Stimulated activated effector memory CD8-positive, alpha-beta T cell treated with anti-CD3 and anti-CD28 coated beads, Interleukin-12 subunit alpha, Interleukin-12 subunit beta, amount 100 ng/mL, for 72 hours (primary cell): ENCODE data around the gene ZSWIM8.
"Not testable (repeated sequence)": the region's sequence is repeated elsewhere in the genome, so short reads cannot be mapped to it uniquely, and the experiment has no call there.

Experiments
- ATAC-seq: fragments of 150-1000 bp; cut with Tn5 transposase; 2 replicates; pipeline ENCODE4 v1.10.0; 2021
- DNase-seq, 2 donors: peaks; one replicate each; pipeline ENCODE4 v3.0.0; 2021 to 2022; ENCODE audit warnings: low spot score in 2 of 2
- H3K27ac Mint-ChIP-seq: one replicate; pipeline ENCODE4 v1.8.0; 2022; ENCODE audit warnings: mild to moderate bottlenecking, mixed read lengths
- H3K36me3 Mint-ChIP-seq: one replicate; pipeline ENCODE4 v1.8.0; 2022; ENCODE audit warnings: mild to moderate bottlenecking, mixed read lengths
- H3K4me1 Mint-ChIP-seq: one replicate; pipeline ENCODE4 v1.8.0; 2022; ENCODE audit warnings: mixed read lengths
- H3K4me3 Mint-ChIP-seq: one replicate; pipeline ENCODE4 v1.8.0; 2022; ENCODE audit warnings: mild to moderate bottlenecking, mixed read lengths
- H3K9me3 Mint-ChIP-seq: one replicate; pipeline ENCODE4 v1.8.0; 2022; ENCODE audit warnings: mixed read lengths

ZSWIM8 gene

DNA sequence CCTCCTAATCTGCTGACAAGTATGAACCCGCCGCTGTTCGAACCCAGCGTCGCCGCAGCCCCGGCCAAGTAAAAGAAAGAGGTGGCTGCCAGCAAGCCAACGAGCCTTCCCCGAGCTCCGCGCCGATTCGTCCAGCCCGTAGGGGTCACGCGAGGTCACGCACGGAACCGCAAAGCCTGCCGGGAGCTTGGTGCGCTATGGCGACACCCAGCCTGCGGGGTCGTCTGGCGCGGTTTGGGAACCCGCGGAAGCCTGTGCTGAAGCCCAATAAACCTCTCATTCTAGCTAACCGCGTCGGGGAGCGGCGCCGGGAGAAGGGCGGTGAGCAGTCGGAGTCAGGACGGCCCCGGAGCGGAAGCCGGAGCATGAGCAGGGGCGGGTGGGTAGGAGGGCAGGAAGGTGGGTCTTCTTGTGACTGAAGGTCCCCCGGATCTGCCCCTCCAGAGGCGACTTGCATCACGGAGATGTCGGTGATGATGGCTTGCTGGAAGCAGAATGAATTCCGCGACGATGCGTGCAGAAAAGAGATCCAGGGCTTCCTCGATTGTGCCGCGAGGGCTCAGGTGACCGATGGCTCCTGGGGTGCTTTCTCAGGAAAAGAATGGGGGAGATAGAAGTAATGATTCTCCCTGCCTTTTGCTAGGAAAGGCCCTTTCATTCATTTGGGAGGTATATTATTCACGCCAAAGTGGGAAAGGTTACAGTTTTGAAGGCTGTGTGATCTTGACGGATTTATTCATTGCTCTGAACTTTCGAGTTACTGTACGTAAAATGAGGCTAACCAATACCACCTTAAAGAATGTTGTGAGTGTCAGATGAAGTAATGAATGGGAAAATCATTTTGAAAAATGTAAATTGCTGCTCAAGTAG is 3.3 kb upstream of the ZSWIM8 start, which contains the start of gene CHCHD1:
TSS of gene CHCHD1 (plus strand) at position 170 of the 870 bp plus-strand sequence. CDS start at position 198, 28 bp downstream.
- peaks cover 57% of the 10 kb centered on the region for H3K4me1 Mint-ChIP-seq
- peaks cover 67% of the 10 kb centered on the region for H3K36me3 Mint-ChIP-seq
- H3K9me3 Mint-ChIP-seq = no peaks in the 10 kb centered on the region
- peak within 1 kb of the TSS; percentile 92 for H3K4me3 Mint-ChIP-seq
- ATAC-seq = peak; percentile 82
- DNase-seq = peak; percentile 85 to 96
- H3K27ac Mint-ChIP-seq = peak within 1 kb of the TSS; percentile 97

DNA sequence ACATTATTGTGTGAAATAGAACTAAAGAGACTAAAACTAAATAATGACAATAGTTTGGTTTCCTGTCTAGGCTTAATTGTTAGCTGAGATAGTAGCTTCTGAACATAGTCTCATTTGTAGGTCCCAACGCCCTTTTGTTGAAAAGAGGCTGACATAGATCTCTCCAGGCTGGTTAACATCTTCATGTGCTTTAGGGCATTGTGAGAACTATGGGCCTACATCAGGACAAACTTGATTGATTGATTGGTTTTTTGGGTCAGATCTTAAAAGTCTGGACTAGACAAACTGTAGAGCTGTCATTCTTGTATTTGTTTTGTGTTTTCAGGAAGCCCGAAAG is 2.7 kb upstream of the ZSWIM8 start:
- peak overlapping the region; percentile 92 for H3K4me3 Mint-ChIP-seq
- H3K27ac Mint-ChIP-seq = peak overlapping the region; percentile 97

GRCh38 chr10:73785721-73786511 is 510 bp downstream of the ZSWIM8 start:
- ATAC-seq (peak; percentile 29), DNase-seq (peak; percentile 31 to 71)
- Mint-ChIP-seq H3K36me3 (peaks cover 56% of the 10 kb centered on the region), H3K4me1 (peaks cover 41% of the 10 kb centered on the region), H3K9me3 (no peaks in the 10 kb centered on the region), H3K27ac (peak overlapping the region; percentile 92), H3K4me3 (peak overlapping the region; percentile 96)

More for the DNA sequence above, 2.7 kb upstream of the ZSWIM8 start:
- peaks cover 51% of the 10 kb centered on the region for H3K4me1 Mint-ChIP-seq
- peaks cover 61% of the 10 kb centered on the region for H3K36me3 Mint-ChIP-seq
- no peak for DNase-seq
- H3K9me3 Mint-ChIP-seq = no peaks in the 10 kb centered on the region
- ATAC-seq = no peak

DNA sequence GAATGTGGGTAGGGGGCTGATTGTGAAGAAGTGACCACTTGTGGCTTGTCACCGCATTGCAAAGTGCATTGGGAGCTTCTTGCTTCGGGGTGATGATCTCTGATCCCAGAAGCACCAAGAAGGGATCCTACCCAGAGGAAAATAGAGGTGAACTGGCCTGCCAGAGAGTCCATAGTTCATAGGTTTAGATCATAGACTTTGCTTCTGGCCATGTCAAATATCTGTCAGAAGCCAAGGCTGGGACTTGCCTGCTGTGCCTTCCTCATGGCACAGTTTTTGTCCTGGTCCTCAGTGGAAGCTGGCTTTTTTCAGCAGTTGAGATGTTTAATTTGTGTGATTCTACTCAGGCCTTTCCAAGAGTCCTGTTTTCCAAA is 1.1 kb downstream of the ZSWIM8 start:
- Mint-ChIP-seq H3K36me3 (peaks cover 61% of the 10 kb centered on the region), H3K4me1 (peaks cover 38% of the 10 kb centered on the region)

DNA sequence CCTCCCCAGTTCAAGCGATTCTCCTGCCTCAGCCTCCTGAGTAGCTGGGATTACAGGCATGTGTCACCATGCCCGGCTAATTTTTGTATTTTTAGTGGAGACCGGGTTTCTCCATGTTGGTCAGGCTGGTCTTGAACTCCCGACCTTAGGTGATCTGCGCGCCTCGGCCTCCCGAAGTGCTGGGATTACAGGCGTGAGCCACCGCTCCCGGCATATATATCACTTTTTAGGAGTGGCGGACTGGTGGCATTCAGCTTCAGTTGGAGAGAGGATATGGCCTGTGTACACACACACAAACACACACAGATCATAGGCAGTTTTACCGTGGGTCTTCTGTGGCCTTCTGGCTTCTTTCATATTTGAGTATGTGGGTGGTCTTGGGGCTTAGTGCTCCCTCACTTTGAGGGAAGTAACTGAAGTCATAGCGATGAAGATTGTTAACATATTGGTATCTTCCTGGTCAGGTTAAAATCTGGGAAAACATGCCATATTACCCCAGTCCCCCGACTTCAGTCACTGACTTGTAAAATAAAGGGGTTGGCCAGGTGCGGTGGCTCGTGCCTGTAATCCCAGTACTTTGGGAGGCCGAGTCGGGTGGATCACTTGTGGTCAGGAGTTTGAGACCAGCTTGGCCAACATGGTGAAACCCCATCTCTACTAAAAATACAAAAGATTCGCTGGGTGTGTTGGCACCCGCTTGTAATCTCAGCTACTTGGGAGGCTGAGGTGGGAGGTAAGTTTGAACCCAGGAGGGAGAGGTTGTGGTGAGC is 1.8 kb downstream of the ZSWIM8 start:
- peaks cover 61% of the 10 kb centered on the region for H3K36me3 Mint-ChIP-seq
- DNase-seq, ATAC-seq, H3K27ac Mint-ChIP-seq, H3K9me3 Mint-ChIP-seq: not testable (repeated sequence)
- H3K4me1 Mint-ChIP-seq = peaks cover 32% of the 10 kb centered on the region
- peak overlapping the region; percentile 96 for H3K4me3 Mint-ChIP-seq

More for the DNA sequence above, 1.1 kb downstream of the ZSWIM8 start:
- Mint-ChIP-seq H3K9me3 (no peaks in the 10 kb centered on the region), H3K4me3 (peak overlapping the region; percentile 96), H3K27ac (peak overlapping the region; percentile 92)
- DNase-seq (no peak), ATAC-seq (no peak)

GRCh38 chr10:73788864-73789658 is 3.7 kb downstream of the ZSWIM8 start:
- ATAC-seq (no peak), DNase-seq (no peak)
- peak overlapping the region; percentile 52 for H3K27ac Mint-ChIP-seq
- peaks cover 26% of the 10 kb centered on the region for H3K4me1 Mint-ChIP-seq
- peaks cover 73% of the 10 kb centered on the region for H3K36me3 Mint-ChIP-seq
- no peak overlapping the region for H3K4me3 Mint-ChIP-seq
- no peaks in the 10 kb centered on the region for H3K9me3 Mint-ChIP-seq

DNA sequence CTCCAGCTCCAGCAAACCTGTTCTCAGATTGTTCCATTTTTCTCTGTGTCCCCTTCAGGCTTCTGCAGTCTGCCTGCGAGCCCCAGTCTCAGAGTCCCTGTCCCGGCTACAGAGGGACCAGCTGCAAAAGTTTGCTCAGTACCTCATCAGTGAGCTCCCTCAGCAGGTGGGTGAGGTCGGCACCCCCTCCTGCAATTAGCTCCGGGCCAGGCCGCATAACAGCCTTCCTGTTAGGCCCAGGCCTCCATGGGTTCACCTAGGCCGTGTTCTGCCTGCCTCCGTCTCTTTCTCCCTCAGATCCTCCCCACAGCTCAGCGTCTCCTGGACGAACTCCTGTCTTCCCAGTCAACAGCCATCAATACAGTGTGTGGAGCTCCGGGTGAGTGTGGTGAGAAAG is 4.3 kb downstream of the ZSWIM8 start:
- H3K36me3 Mint-ChIP-seq = peaks cover 79% of the 10 kb centered on the region
- ATAC-seq (no peak), DNase-seq (no peak)
- no peaks in the 10 kb centered on the region for H3K9me3 Mint-ChIP-seq
- H3K27ac Mint-ChIP-seq = peak overlapping the region; percentile 52
- H3K4me3 Mint-ChIP-seq = no peak overlapping the region
- peaks cover 26% of the 10 kb centered on the region for H3K4me1 Mint-ChIP-seq

DNA sequence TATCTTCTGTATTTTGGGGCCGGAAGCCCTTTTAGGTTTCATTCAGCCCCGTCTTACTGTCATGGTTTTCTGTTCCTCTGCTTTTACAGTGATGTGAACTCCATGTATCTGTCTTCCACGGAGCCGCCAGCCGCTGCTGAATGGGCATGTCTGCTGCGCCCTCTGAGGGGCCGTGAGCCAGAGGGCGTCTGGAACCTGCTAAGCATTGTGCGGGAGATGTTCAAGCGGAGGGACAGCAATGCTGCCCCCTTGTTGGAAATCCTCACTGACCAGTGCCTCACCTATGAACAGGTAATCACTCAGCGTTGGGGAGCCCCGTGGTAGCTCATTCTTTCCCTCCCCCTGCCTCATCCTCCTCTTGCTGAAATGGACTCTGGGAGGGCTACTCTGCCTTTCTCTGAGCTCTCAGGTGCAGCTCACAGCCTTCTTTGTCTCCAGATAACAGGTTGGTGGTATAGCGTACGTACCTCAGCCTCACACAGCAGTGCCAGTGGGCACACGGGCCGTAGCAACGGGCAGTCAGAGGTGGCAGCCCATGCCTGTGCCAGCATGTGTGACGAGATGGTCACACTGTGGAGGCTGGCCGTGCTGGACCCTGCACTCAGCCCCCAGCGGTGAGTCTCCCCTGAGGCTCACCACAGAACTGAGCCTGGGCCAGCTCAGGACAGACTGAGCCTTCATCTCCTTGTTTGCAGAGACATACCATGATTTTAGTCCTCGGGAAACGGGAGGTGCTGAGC is 5.7 kb downstream of the ZSWIM8 start:
- Mint-ChIP-seq H3K9me3 (no peaks in the 10 kb centered on the region), H3K27ac (no peak overlapping the region), H3K4me3 (no peak overlapping the region), H3K4me1 (peaks cover 17% of the 10 kb centered on the region), H3K36me3 (peaks cover 83% of the 10 kb centered on the region)
- DNase-seq (no peak), ATAC-seq (no peak)

- DNase-seq (no peak), ATAC-seq (no peak)
- H3K9me3 Mint-ChIP-seq = no peaks in the 10 kb centered on the region
- H3K4me3 Mint-ChIP-seq = no peak overlapping the region
- peak overlapping the region; percentile 62 for H3K27ac Mint-ChIP-seq
- peaks cover 86% of the 10 kb centered on the region for H3K36me3 Mint-ChIP-seq
- H3K4me1 Mint-ChIP-seq = peaks cover 11% of the 10 kb centered on the region
Measured at GRCh38 chr10:73791871-73792400, 6.5 kb downstream of the ZSWIM8 start.

- Mint-ChIP-seq H3K4me1 (peaks cover 11% of the 10 kb centered on the region), H3K27ac (peak overlapping the region; percentile 62), H3K36me3 (peaks cover 100% of the 10 kb centered on the region), H3K4me3 (no peak overlapping the region), H3K9me3 (no peaks in the 10 kb centered on the region)
- DNase-seq = no peak
- no peak for ATAC-seq
Measured at GRCh38 chr10:73793456-73793855, 8.1 kb downstream of the ZSWIM8 start.

DNA sequence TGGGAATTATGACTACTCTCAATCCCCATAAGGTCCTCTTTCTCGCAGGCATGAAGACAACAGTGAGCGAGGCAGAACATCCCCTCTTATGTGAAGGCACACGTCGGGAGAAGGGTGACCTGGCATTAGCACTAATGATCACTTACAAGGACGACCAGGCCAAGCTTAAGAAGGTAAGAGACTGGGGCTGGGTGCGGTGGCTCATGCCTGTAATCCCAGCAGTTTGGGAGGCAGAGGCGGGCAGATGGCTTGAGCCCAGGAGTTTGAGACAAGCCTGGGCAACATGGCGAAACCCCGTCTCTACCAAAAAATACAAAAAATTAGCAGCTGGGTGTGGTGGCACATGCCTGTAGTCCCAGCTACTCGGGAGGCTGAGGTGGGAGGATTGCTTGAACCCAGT is 10.1 kb downstream of the ZSWIM8 start:
- not testable (repeated sequence) for H3K4me1 Mint-ChIP-seq, ATAC-seq, DNase-seq, H3K9me3 Mint-ChIP-seq, H3K4me3 Mint-ChIP-seq
- Mint-ChIP-seq H3K36me3 (peaks cover 99% of the 10 kb centered on the region), H3K27ac (peak overlapping the region; percentile 40)

- H3K9me3 Mint-ChIP-seq, H3K27ac Mint-ChIP-seq, H3K4me3 Mint-ChIP-seq, ATAC-seq, DNase-seq, H3K4me1 Mint-ChIP-seq: not testable (repeated sequence)
- H3K36me3 Mint-ChIP-seq = peaks cover 99% of the 10 kb centered on the region
Measured at GRCh38 chr10:73796035-73796434, 10.6 kb downstream of the ZSWIM8 start.

GRCh38 chr10:73796766-73797165 is 11.4 kb downstream of the ZSWIM8 start:
- peaks cover 99% of the 10 kb centered on the region for H3K36me3 Mint-ChIP-seq
- peak overlapping the region; percentile 81 for H3K27ac Mint-ChIP-seq

More at GRCh38 chr10:73796766-73797165, 11.4 kb downstream of the ZSWIM8 start:
- peaks cover 6% of the 10 kb centered on the region for H3K4me1 Mint-ChIP-seq
- H3K9me3 Mint-ChIP-seq = no peaks in the 10 kb centered on the region
- no peak overlapping the region for H3K4me3 Mint-ChIP-seq
- ATAC-seq (peak; percentile 3), DNase-seq (no peak)
